Liver (tissue), 9 donors: Measurements from ENCODE around the gene PACS1. TPM values are rescaled to one million over a fixed set of nuclear protein-coding genes. Genes with fewer than 3 reads are reported as not detected.
A peak's percentile ranks its signal among the peaks of the same experiment; 100 is the strongest.

Experiments
- DNase-seq: peaks from one replicate; pipeline ENCODE4 v3.0.0-alpha.2; 2017; ENCODE audit warnings: low spot score
- H3K27ac ChIP-seq, 2 donors: one replicate each; pipeline ENCODE4 v1.7.0; 2013; ENCODE audit warnings: inconsistent platforms in 2 of 2, low read length in 2 of 2, control low read depth in 1 of 2, low read depth in 1 of 2, mild to moderate bottlenecking in 1 of 2
- H3K27me3 ChIP-seq, 4 donors: one replicate each; pipeline versions ENCODE4 v1.6.1 to v1.7.0; 2013; ENCODE audit warnings: low read length in 3 of 4, inconsistent platforms in 1 of 4, mild to moderate bottlenecking in 1 of 4, moderate library complexity in 1 of 4; ENCODE audit not compliant: control insufficient read depth in 4 of 4, insufficient read depth in 4 of 4
- H3K36me3 ChIP-seq, 4 donors: one replicate each; pipeline versions ENCODE4 v1.6.1 to v1.7.0; 2013; ENCODE audit warnings: low read length in 3 of 4, mild to moderate bottlenecking in 3 of 4, low read depth in 1 of 4, moderate library complexity in 1 of 4; ENCODE audit not compliant: control insufficient read depth in 4 of 4, insufficient read depth in 3 of 4
- H3K4me1 ChIP-seq, 4 donors: one replicate each; pipeline versions ENCODE4 v1.6.1 to v1.7.0; 2013; ENCODE audit warnings: low read length in 3 of 4, mild to moderate bottlenecking in 3 of 4, moderate library complexity in 1 of 4; ENCODE audit not compliant: control insufficient read depth in 4 of 4, insufficient read depth in 4 of 4
- H3K4me3 ChIP-seq, 3 donors: one replicate each; pipeline versions ENCODE4 v1.6.1 to v1.7.0; 2013; ENCODE audit warnings: low read length in 3 of 3, control low read depth in 1 of 3, low read depth in 1 of 3, mild to moderate bottlenecking in 1 of 3
- H3K9ac ChIP-seq, 2 donors: one replicate each; pipeline ENCODE4 v1.7.0; 2013; ENCODE audit warnings: low read length in 2 of 2, mild to moderate bottlenecking in 2 of 2, moderate library complexity in 2 of 2, control low read depth in 1 of 2, low read depth in 1 of 2
- H3K9me3 ChIP-seq, 4 donors: one replicate each; pipeline versions ENCODE4 v1.6.1 to v1.7.0; 2013; ENCODE audit warnings: low read length in 3 of 4; ENCODE audit not compliant: control insufficient read depth in 4 of 4
- CTCF ChIP-seq: fragments of 150-350 bp; IDR thresholded peaks from 2 replicates; pipeline ENCODE4 v1.5.1; 2017; ENCODE audit warnings: improper control_type of control experiment, low read depth, low read length; ENCODE audit not compliant: missing input control
- EGR1 ChIP-seq, 2 donors: IDR thresholded peaks; 2 replicates each; pipeline ENCODE4 v1.6.1; 2016 to 2018; ENCODE audit warnings: antibody characterized with exemption in 2 of 2, low read depth in 2 of 2
- FOXA2 ChIP-seq: IDR thresholded peaks from 2 replicates; pipeline ENCODE4 v1.6.1; 2016; ENCODE audit warnings: antibody characterized with exemption
- GABPA ChIP-seq, 2 donors: IDR thresholded peaks in 1 of 2; conservative IDR thresholded peaks in 1 of 2; 2 replicates each; pipeline ENCODE4 v1.6.1; 2016; ENCODE audit warnings: antibody characterized with exemption in 2 of 2, mild to moderate bottlenecking in 1 of 2, moderate library complexity in 1 of 2
- HNF4G ChIP-seq: IDR thresholded peaks from 2 replicates; pipeline ENCODE4 v1.6.1; 2016; ENCODE audit warnings: antibody characterized with exemption
- JUND ChIP-seq, 2 donors: IDR thresholded peaks; 2 replicates each; pipeline ENCODE4 v1.6.1; 2016; ENCODE audit warnings: antibody characterized with exemption in 2 of 2
- NR2F2 ChIP-seq: IDR thresholded peaks from 2 replicates; pipeline ENCODE4 v1.6.1; 2016; ENCODE audit warnings: antibody characterized with exemption
- RAD21 ChIP-seq, 2 donors: IDR thresholded peaks; 2 replicates each; pipeline ENCODE4 v1.6.1; 2016; ENCODE audit warnings: antibody characterized with exemption in 2 of 2, mild to moderate bottlenecking in 2 of 2
- REST ChIP-seq: IDR thresholded peaks from 2 replicates; pipeline ENCODE4 v1.6.1; 2016; ENCODE audit warnings: antibody characterized with exemption, mild to moderate bottlenecking
- RXRA ChIP-seq, 2 donors: IDR thresholded peaks; 2 replicates each; pipeline ENCODE4 v1.6.1; 2017 to 2018; ENCODE audit warnings: antibody characterized with exemption in 2 of 2, mild to moderate bottlenecking in 1 of 2
- TAF1 ChIP-seq: conservative IDR thresholded peaks from 2 replicates; pipeline ENCODE4 v1.6.1; 2016; ENCODE audit warnings: antibody characterized with exemption, mild to moderate bottlenecking
- YY1 ChIP-seq: IDR thresholded peaks from 2 replicates; pipeline ENCODE4 v1.6.1; 2016; ENCODE audit warnings: antibody characterized with exemption, mild to moderate bottlenecking
- ZBTB33 ChIP-seq: IDR thresholded peaks from 2 replicates; pipeline ENCODE4 v1.6.1; 2016; ENCODE audit warnings: antibody characterized with exemption
- WGBS: extraction: QIAGEN DNeasy Blood & Tissue Kit; methylation state at CpG from one replicate; pipeline ENCODE4 v1.1.7; 2013; 5-methylcytosine and 5-hydroxymethylcytosine counted together
- polyA plus RNA-seq, 2 donors: library from polyadenylated mRNA; stranded (reverse) in 1 of 2; unstranded in 1 of 2; fragments of 200-250 nt in 1 of 2; fragments of >200 nt in 1 of 2; fragmentation: Nextera tagmentation in 1 of 2; extraction: Ambion mirVana in 1 of 2; gene quantifications; one replicate each; pipeline versions ENCODE4 v1.2.1 to v1.2.3, GENCODE V29; 2013 to 2015
- total RNA-seq, 2 donors: library from RNA; depleted of rRNA; stranded (reverse); fragments of >200 nt; gene quantifications; one replicate each; pipeline ENCODE4 v1.2.3, GENCODE V29; 2014
- TF ChIP-seq, protein P1 (sequence below): IDR thresholded peaks from 2 replicates; pipeline ENCODE4 v1.6.1; 2016; ENCODE audit warnings: antibody characterized with exemption
- donor health status: healthy.
- donor health status: healthy.
- donor health status: healthy.
- donor health status: healthy.
- donor health status: healthy.

The PACS1 gene
- total and polyA plus RNA-seq, 4 donors = 2.7 to 9.1 (median 7.3) TPM

DNA sequence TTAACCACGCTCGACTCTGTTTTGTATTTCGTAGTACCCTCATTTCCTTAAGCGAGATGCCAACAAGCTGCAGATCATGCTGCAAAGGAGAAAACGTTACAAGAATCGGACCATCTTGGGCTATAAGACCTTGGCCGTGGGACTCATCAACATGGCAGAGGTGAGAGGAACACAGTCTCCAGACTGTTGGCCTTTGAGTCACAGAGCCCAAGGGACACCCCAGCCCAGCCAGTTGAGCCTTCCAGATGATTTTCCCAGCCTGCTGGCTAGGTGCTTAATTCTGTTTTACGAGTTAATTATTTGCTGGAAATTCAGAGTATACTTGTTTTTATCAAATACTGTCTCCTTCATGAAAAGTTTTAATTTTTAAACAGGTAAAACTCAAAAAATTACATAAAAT is 141.0 kb downstream of the PACS1 start (continued):
- TF ChIP-seq ZBTB33 = no peak
- TF ChIP-seq, protein P1, sequence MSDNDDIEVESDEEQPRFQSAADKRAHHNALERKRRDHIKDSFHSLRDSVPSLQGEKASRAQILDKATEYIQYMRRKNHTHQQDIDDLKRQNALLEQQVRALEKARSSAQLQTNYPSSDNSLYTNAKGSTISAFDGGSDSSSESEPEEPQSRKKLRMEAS = no peak
- TF ChIP-seq GABPA (IDR thresholded peaks at IDR 0.05 in 1 of 2, conservative IDR thresholded peaks at IDR 0.05 in 1 of 2) = no peak
- no peak for TF ChIP-seq NR2F2

- Histone ChIP-seq H3K36me3 (peaks cover 2 to 15% (median 9%) of the 10 kb centered on the region in 4 donors), H3K27ac (no peak overlapping the region), H3K4me3 (no peak overlapping the region), H3K9ac (no peak overlapping the region), H3K4me1 (no peaks in the 10 kb centered on the region), H3K27me3 (no peaks in the 10 kb centered on the region), H3K9me3 (no peaks in the 10 kb centered on the region)
- TF ChIP-seq GABPA (IDR thresholded peaks at IDR 0.05 in 1 of 2, conservative IDR thresholded peaks at IDR 0.05 in 1 of 2) (no peak), RXRA (IDR thresholded peaks at IDR 0.05) (no peak), HNF4G (no peak)
- peak; percentile 9 for DNase-seq
- WGBS = 98% methylated on average over 6 of the region's 6 CpGs
Measured at GRCh38 chr11:66216911-66217310, 146.8 kb downstream of the PACS1 start.

DNA sequence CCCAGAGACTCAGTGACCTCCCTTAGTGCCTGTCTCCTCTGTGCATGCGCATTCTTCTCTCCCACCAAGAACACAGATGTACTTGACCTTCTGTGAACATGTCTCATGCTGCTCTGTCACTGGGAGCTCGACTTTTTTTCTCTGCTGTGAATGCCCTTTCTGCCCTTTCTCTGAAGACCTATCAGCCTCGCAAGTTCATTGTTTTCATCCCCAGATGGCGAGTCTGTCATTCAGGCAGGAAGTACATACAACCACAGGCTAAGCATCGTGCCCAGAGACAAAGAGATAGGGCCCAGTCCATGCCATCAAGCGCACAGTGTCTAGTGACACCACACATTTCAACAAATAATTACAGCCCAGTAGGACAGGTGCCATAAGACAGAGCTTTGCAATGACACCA is 148.0 kb downstream of the PACS1 start:
- DNase-seq = peak; percentile 21
- H3K36me3 ChIP-seq = peaks cover 2 to 15% (median 9%) of the 10 kb centered on the region in 4 donors

More for the DNA sequence above, 148.0 kb downstream of the PACS1 start:
- Histone ChIP-seq H3K4me3 (no peak overlapping the region), H3K4me1 (peaks cover 0 to 3% (median 0%) of the 10 kb centered on the region in 4 donors), H3K27me3 (no peaks in the 10 kb centered on the region), H3K9ac (no peak overlapping the region), H3K9me3 (no peaks in the 10 kb centered on the region), H3K27ac (no peak overlapping the region)
- TF ChIP-seq REST (no peak), EGR1 (IDR thresholded peaks at IDR 0.05; ENCODE audit: low read depth in 2 of 2) (no peak), FOXA2 (no peak), RXRA (IDR thresholded peaks at IDR 0.05) (no peak), GABPA (IDR thresholded peaks at IDR 0.05 in 1 of 2, conservative IDR thresholded peaks at IDR 0.05 in 1 of 2) (no peak), YY1 (no peak), CTCF (no peak), NR2F2 (no peak), HNF4G (no peak), TAF1 (no peak), JUND (IDR thresholded peaks at IDR 0.05) (no peak), RAD21 (IDR thresholded peaks at IDR 0.05) (no peak), ZBTB33 (no peak)
- TF ChIP-seq, protein P1 = no peak
- 83% methylated on average over 6 of the region's 6 CpGs for WGBS
